ENCODE measurements around the gene ACVR1. TPM values are rescaled to one million over a fixed set of nuclear protein-coding genes. Genes with fewer than 3 reads are reported as not detected.
A peak's percentile ranks its signal among the peaks of the same experiment; 100 is the strongest.

Gene ACVR1
- total and polyA plus RNA-seq, 4 donors, result 21.1 to 24.8 (median 23.2) TPM

- Histone ChIP-seq H3K27me3 (ENCODE audit: control insufficient read depth, insufficient read depth, low read length) (no peaks in the 10 kb centered on the region), H3K9me3 (ENCODE audit: control insufficient read depth, insufficient read depth, low read length) (no peaks in the 10 kb centered on the region), H3K27ac (ENCODE audit: low read depth, low read length) (no peak overlapping the region), H3K4me1 (ENCODE audit: control insufficient read depth, insufficient read depth, low read length) (peaks cover 3% of the 10 kb centered on the region), H3K4me3 (ENCODE audit: low read depth, low read length) (no peak overlapping the region), H3K36me3 (ENCODE audit: control insufficient read depth, insufficient read depth, low read length) (peaks cover 14% of the 10 kb centered on the region)
- DNase-seq (ENCODE audit: low read depth in 4 of 6, low spot score in 6 of 6), result peak in 1 of 6 donors; percentile 75
- WGBS (ENCODE audit: insufficient coverage), result no CpG with 5 or more reads among the region's 3 CpGs
These were observed 128.8 kb downstream of the ACVR1 start for GRCh38 chr2:157747280-157747679.

- Histone ChIP-seq H3K27me3 (ENCODE audit: control insufficient read depth, insufficient read depth, low read length) (no peaks in the 10 kb centered on the region), H3K27ac (ENCODE audit: low read depth, low read length) (no peak overlapping the region), H3K9me3 (ENCODE audit: control insufficient read depth, insufficient read depth, low read length) (no peaks in the 10 kb centered on the region), H3K36me3 (ENCODE audit: control insufficient read depth, insufficient read depth, low read length) (peaks cover 11% of the 10 kb centered on the region), H3K4me1 (ENCODE audit: control insufficient read depth, insufficient read depth, low read length) (peaks cover 3% of the 10 kb centered on the region), H3K4me3 (ENCODE audit: low read depth, low read length) (no peak overlapping the region)
- WGBS (ENCODE audit: insufficient coverage), result 68% methylated on average over 6 of the region's 12 CpGs
- DNase-seq (ENCODE audit: low read depth in 4 of 6, low spot score in 6 of 6), result peak in 1 of 6 donors; percentile 73
These were observed 129.7 kb downstream of the ACVR1 start for GRCh38 chr2:157746234-157746950.

- 72% methylated on average over 3 of the region's 6 CpGs for WGBS (ENCODE audit: insufficient coverage)
- no peaks in the 10 kb centered on the region for H3K27me3 ChIP-seq (ENCODE audit: control insufficient read depth, insufficient read depth, low read length)
- no peak overlapping the region for H3K27ac ChIP-seq (ENCODE audit: low read depth, low read length)
- H3K9me3 ChIP-seq (ENCODE audit: control insufficient read depth, insufficient read depth, low read length), result no peaks in the 10 kb centered on the region
- DNase-seq (ENCODE audit: low read depth in 4 of 6, low spot score in 6 of 6), result no peak
- peaks cover 3% of the 10 kb centered on the region for H3K4me1 ChIP-seq (ENCODE audit: control insufficient read depth, insufficient read depth, low read length)
- peaks cover under 1% of the 10 kb centered on the region for H3K36me3 ChIP-seq (ENCODE audit: control insufficient read depth, insufficient read depth, low read length)
- no peak overlapping the region for H3K4me3 ChIP-seq (ENCODE audit: low read depth, low read length)
These were observed 131.5 kb downstream of the ACVR1 start for GRCh38 chr2:157744571-157745076.

GRCh38 chr2:157743051-157743450 is 133.1 kb downstream of the ACVR1 start:
- H3K27ac ChIP-seq (ENCODE audit: low read depth, low read length), result no peak overlapping the region
- H3K27me3 ChIP-seq (ENCODE audit: control insufficient read depth, insufficient read depth, low read length), result no peaks in the 10 kb centered on the region
- peaks cover 1% of the 10 kb centered on the region for H3K4me1 ChIP-seq (ENCODE audit: control insufficient read depth, insufficient read depth, low read length)
- 100% methylated on average over 1 of the region's 2 CpGs for WGBS (ENCODE audit: insufficient coverage)
- no peaks in the 10 kb centered on the region for H3K9me3 ChIP-seq (ENCODE audit: control insufficient read depth, insufficient read depth, low read length)
- no peak for DNase-seq (ENCODE audit: low read depth in 4 of 6, low spot score in 6 of 6)
- H3K4me3 ChIP-seq (ENCODE audit: low read depth, low read length), result no peak overlapping the region
- no peaks in the 10 kb centered on the region for H3K36me3 ChIP-seq (ENCODE audit: control insufficient read depth, insufficient read depth, low read length)

- no peak overlapping the region for H3K27ac ChIP-seq (ENCODE audit: low read depth, low read length)
- 85% methylated on average over 9 of the region's 14 CpGs for WGBS (ENCODE audit: insufficient coverage)
- DNase-seq (ENCODE audit: low read depth in 4 of 6, low spot score in 6 of 6), result no peak
- no peaks in the 10 kb centered on the region for H3K27me3 ChIP-seq (ENCODE audit: control insufficient read depth, insufficient read depth, low read length)
- H3K4me1 ChIP-seq (ENCODE audit: control insufficient read depth, insufficient read depth, low read length), result no peaks in the 10 kb centered on the region
- H3K36me3 ChIP-seq (ENCODE audit: control insufficient read depth, insufficient read depth, low read length), result no peaks in the 10 kb centered on the region
- H3K9me3 ChIP-seq (ENCODE audit: control insufficient read depth, insufficient read depth, low read length), result no peaks in the 10 kb centered on the region
- H3K4me3 ChIP-seq (ENCODE audit: low read depth, low read length), result no peak overlapping the region
These were observed 134.2 kb downstream of the ACVR1 start for GRCh38 chr2:157741819-157742484.

GRCh38 chr2:157737656-157738055 is 138.5 kb downstream of the ACVR1 start:
- H3K27me3 ChIP-seq (ENCODE audit: control insufficient read depth, insufficient read depth, low read length), result no peaks in the 10 kb centered on the region
- WGBS (ENCODE audit: insufficient coverage), result no CpG with 5 or more reads among the region's 2 CpGs
- no peak overlapping the region for H3K27ac ChIP-seq (ENCODE audit: low read depth, low read length)
- H3K4me3 ChIP-seq (ENCODE audit: low read depth, low read length), result no peak overlapping the region
- H3K36me3 ChIP-seq (ENCODE audit: control insufficient read depth, insufficient read depth, low read length), result peaks cover 3% of the 10 kb centered on the region
- H3K4me1 ChIP-seq (ENCODE audit: control insufficient read depth, insufficient read depth, low read length), result no peaks in the 10 kb centered on the region
- no peak for DNase-seq (ENCODE audit: low read depth in 4 of 6, low spot score in 6 of 6)
- H3K9me3 ChIP-seq (ENCODE audit: control insufficient read depth, insufficient read depth, low read length), result no peaks in the 10 kb centered on the region

- H3K9me3 ChIP-seq (ENCODE audit: control insufficient read depth, insufficient read depth, low read length), result no peaks in the 10 kb centered on the region
- no peaks in the 10 kb centered on the region for H3K4me1 ChIP-seq (ENCODE audit: control insufficient read depth, insufficient read depth, low read length)
- H3K27me3 ChIP-seq (ENCODE audit: control insufficient read depth, insufficient read depth, low read length), result no peaks in the 10 kb centered on the region
- H3K4me3 ChIP-seq (ENCODE audit: low read depth, low read length), result no peak overlapping the region
- DNase-seq (ENCODE audit: low read depth in 4 of 6, low spot score in 6 of 6), result no peak
- H3K27ac ChIP-seq (ENCODE audit: low read depth, low read length), result no peak overlapping the region
- WGBS (ENCODE audit: insufficient coverage), result no CpG with 5 or more reads among the region's 1 CpG
- peaks cover 3% of the 10 kb centered on the region for H3K36me3 ChIP-seq (ENCODE audit: control insufficient read depth, insufficient read depth, low read length)
These were observed 140.6 kb downstream of the ACVR1 start for GRCh38 chr2:157735532-157735931.

- Histone ChIP-seq H3K27ac (ENCODE audit: low read depth, low read length) (no peak overlapping the region), H3K9me3 (ENCODE audit: control insufficient read depth, insufficient read depth, low read length) (no peaks in the 10 kb centered on the region), H3K27me3 (ENCODE audit: control insufficient read depth, insufficient read depth, low read length) (no peaks in the 10 kb centered on the region), H3K36me3 (ENCODE audit: control insufficient read depth, insufficient read depth, low read length) (peaks cover 3% of the 10 kb centered on the region), H3K4me3 (ENCODE audit: low read depth, low read length) (no peak overlapping the region), H3K4me1 (ENCODE audit: control insufficient read depth, insufficient read depth, low read length) (no peaks in the 10 kb centered on the region)
- no CpG with 5 or more reads among the region's 2 CpGs for WGBS (ENCODE audit: insufficient coverage)
- DNase-seq (ENCODE audit: low read depth in 4 of 6, low spot score in 6 of 6), result no peak
These were observed 142.9 kb downstream of the ACVR1 start for GRCh38 chr2:157733263-157733662.

- H3K27me3 ChIP-seq (ENCODE audit: control insufficient read depth, insufficient read depth, low read length), result no peaks in the 10 kb centered on the region
- no CpG with 5 or more reads among the region's 3 CpGs for WGBS (ENCODE audit: insufficient coverage)
- no peak for DNase-seq (ENCODE audit: low read depth in 4 of 6, low spot score in 6 of 6)
- H3K27ac ChIP-seq (ENCODE audit: low read depth, low read length), result no peak overlapping the region
- H3K4me1 ChIP-seq (ENCODE audit: control insufficient read depth, insufficient read depth, low read length), result no peaks in the 10 kb centered on the region
- peaks cover 3% of the 10 kb centered on the region for H3K36me3 ChIP-seq (ENCODE audit: control insufficient read depth, insufficient read depth, low read length)
- H3K9me3 ChIP-seq (ENCODE audit: control insufficient read depth, insufficient read depth, low read length), result no peaks in the 10 kb centered on the region
- H3K4me3 ChIP-seq (ENCODE audit: low read depth, low read length), result no peak overlapping the region
These were observed 143.5 kb downstream of the ACVR1 start for GRCh38 chr2:157732596-157732995.

- Histone ChIP-seq H3K4me1 (ENCODE audit: control insufficient read depth, insufficient read depth, low read length) (no peaks in the 10 kb centered on the region), H3K27me3 (ENCODE audit: control insufficient read depth, insufficient read depth, low read length) (no peaks in the 10 kb centered on the region), H3K9me3 (ENCODE audit: control insufficient read depth, insufficient read depth, low read length) (peaks cover 2% of the 10 kb centered on the region), H3K27ac (ENCODE audit: low read depth, low read length) (no peak overlapping the region), H3K4me3 (ENCODE audit: low read depth, low read length) (no peak overlapping the region), H3K36me3 (ENCODE audit: control insufficient read depth, insufficient read depth, low read length) (no peaks in the 10 kb centered on the region)
- WGBS (ENCODE audit: insufficient coverage), result no CpG with 5 or more reads among the region's 1 CpG
- no peak for DNase-seq (ENCODE audit: low read depth in 4 of 6, low spot score in 6 of 6)
These were observed 148.4 kb downstream of the ACVR1 start for GRCh38 chr2:157727693-157728092.
